HEK293T (cell line): ENCODE data around the gene ANKRD27.

ENCODE experiments used
- ARNT ChIP-seq: fragments of 450-650 bp; IDR thresholded peaks from 2 replicates; pipeline ENCODE4 v1.6.1; 2017; ENCODE audit warnings: mild to moderate bottlenecking
- BHLHE40 ChIP-seq: fragments of 450-650 bp; IDR thresholded peaks from 2 replicates; pipeline ENCODE4 v1.6.1; 2016; ENCODE audit warnings: mild to moderate bottlenecking, moderate library complexity, borderline replicate concordance
- ELF4 ChIP-seq: fragments of 450-650 bp; IDR thresholded peaks from 2 replicates; pipeline ENCODE4 v1.6.1; 2017; ENCODE audit warnings: antibody characterized with exemption
- FOXA1 ChIP-seq: fragments of 450-650 bp; IDR thresholded peaks from 2 replicates; pipeline ENCODE4 v1.6.1; 2016; ENCODE audit warnings: mild to moderate bottlenecking
- HDGF ChIP-seq: fragments of 450-650 bp; IDR thresholded peaks from 2 replicates; pipeline ENCODE4 v1.6.1; 2017; ENCODE audit warnings: antibody characterized with exemption, borderline replicate concordance
- LEF1 ChIP-seq: fragments of 450-650 bp; IDR thresholded peaks from 2 replicates; pipeline ENCODE4 v1.6.1; 2017; ENCODE audit warnings: mild to moderate bottlenecking, borderline replicate concordance
- NFRKB ChIP-seq: fragments of 450-650 bp; IDR thresholded peaks from 2 replicates; pipeline ENCODE4 v1.6.1; 2016; ENCODE audit warnings: mild to moderate bottlenecking, moderate library complexity
- SP1 ChIP-seq: fragments of 450-650 bp; IDR thresholded peaks from 2 replicates; pipeline ENCODE4 v1.6.1; 2017
- SUZ12 ChIP-seq: fragments of 450-650 bp; IDR thresholded peaks from 2 replicates; pipeline ENCODE4 v1.6.1; 2016; ENCODE audit warnings: mild to moderate bottlenecking
- TARDBP ChIP-seq: fragments of 450-650 bp; IDR thresholded peaks from 2 replicates; pipeline ENCODE4 v1.6.1; 2016
- TF ChIP-seq, protein P1 (sequence below): fragments of 450-650 bp; IDR thresholded peaks from 2 replicates; pipeline ENCODE4 v1.6.1; 2016

DNA sequence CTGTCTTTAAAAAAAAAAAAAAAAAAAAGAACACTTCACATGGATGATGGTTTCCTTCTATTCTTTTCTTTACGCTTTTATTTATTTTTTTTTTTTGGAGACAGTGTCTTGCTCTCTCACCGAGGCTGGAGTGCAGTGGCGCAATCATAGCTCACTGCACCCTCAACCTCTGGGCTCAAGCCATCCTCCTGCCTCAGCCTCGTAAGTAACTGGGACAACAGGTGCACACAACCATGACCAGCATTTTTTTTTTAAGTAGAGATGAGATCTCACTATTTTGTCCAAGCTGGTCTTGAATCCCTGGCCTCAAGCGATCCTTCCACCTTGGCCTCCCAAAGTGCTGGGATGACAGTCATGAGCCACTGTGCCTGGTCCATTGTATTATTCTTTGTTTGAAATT is 24.3 kb downstream of the ANKRD27 start:
- TF ChIP-seq SP1: no peak
- no peak for TF ChIP-seq ARNT
- no peak for TF ChIP-seq NFRKB
- no peak for TF ChIP-seq ELF4
- TF ChIP-seq SUZ12: no peak
- TF ChIP-seq HDGF: no peak
- no peak for TF ChIP-seq BHLHE40
- TF ChIP-seq TARDBP: no peak
- TF ChIP-seq, protein P1, sequence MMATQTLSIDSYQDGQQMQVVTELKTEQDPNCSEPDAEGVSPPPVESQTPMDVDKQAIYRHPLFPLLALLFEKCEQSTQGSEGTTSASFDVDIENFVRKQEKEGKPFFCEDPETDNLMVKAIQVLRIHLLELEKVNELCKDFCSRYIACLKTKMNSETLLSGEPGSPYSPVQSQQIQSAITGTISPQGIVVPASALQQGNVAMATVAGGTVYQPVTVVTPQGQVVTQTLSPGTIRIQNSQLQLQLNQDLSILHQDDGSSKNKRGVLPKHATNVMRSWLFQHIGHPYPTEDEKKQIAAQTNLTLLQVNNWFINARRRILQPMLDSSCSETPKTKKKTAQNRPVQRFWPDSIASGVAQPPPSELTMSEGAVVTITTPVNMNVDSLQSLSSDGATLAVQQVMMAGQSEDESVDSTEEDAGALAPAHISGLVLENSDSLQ: no peak
- TF ChIP-seq LEF1: no peak
- TF ChIP-seq FOXA1: no peak
